Psoas muscle (tissue), 8 donors: ENCODE data around the gene CPT1B. TPM values are rescaled to one million over a fixed set of nuclear protein-coding genes. Genes with fewer than 3 reads are reported as not detected.

Source experiments
- ATAC-seq, 4 donors: fragments of 200-7000 bp; cut with Tn5 transposase; one replicate each; pipeline ENCODE4 v1.9.1; 2020; ENCODE audit warnings: moderate library complexity in 3 of 4, mild to moderate bottlenecking in 2 of 4
- DNase-seq, 2 donors: peaks; one replicate each; pipeline ENCODE4 v3.0.0-alpha.2; 2020
- H3K27ac ChIP-seq: fragments of 200-600 bp; one replicate; pipeline ENCODE4 v1.8.0; 2022
- H3K27me3 ChIP-seq, 3 donors: fragments of 200-600 bp in 1 of 3; one replicate each; pipeline versions ENCODE4 v1.6.1 to v1.8.0; 2013 to 2022; ENCODE audit warnings: low read length in 2 of 3, mild to moderate bottlenecking in 2 of 3, moderate library complexity in 1 of 3; ENCODE audit not compliant: insufficient read depth in 3 of 3
- H3K36me3 ChIP-seq, 2 donors: fragments of 200-600 bp in 1 of 2; one replicate each; pipeline versions ENCODE4 v1.6.1 to v1.8.0; 2013 to 2022; ENCODE audit warnings: low read depth in 1 of 2, mild to moderate bottlenecking in 1 of 2, moderate library complexity in 1 of 2; ENCODE audit not compliant: insufficient read depth in 1 of 2
- H3K4me1 ChIP-seq: fragments of 200-600 bp; one replicate; pipeline ENCODE4 v1.8.0; 2022
- H3K4me3 ChIP-seq: fragments of 200-600 bp; one replicate; pipeline ENCODE4 v1.8.0; 2022; ENCODE audit warnings: mild to moderate bottlenecking
- H3K9me3 ChIP-seq: fragments of 200-600 bp; one replicate; pipeline ENCODE4 v1.8.0; 2022
- CTCF ChIP-seq: fragments of 200-600 bp; IDR thresholded peaks from one replicate; pipeline ENCODE4 v1.8.0; 2022; ENCODE audit warnings: antibody characterized with exemption
- WGBS, 3 donors: extraction: QIAGEN DNeasy Blood & Tissue Kit; methylation state at CpG; one replicate each; pipeline versions ENCODE4 v1.1.6 to v1.1.7; 2013; 5-methylcytosine and 5-hydroxymethylcytosine counted together
- intact Hi-C, 2 donors: fragments of 100-400 bp; cut with DNase I; formaldehyde crosslinking; loops; one replicate each; pipeline versions ENCODE4 v1.11.0 to v1.14.2; 2022
- polyA plus RNA-seq, 3 donors: library from polyadenylated mRNA; stranded (reverse); fragments of 200-250 nt; gene quantifications; one replicate each; pipeline ENCODE4 v1.2.3, GENCODE V29; 2013
- total RNA-seq, 4 donors: library from RNA; stranded (reverse); fragmentation: NEBNext Ultra II Directional in 2 of 4; extraction: Animal tissue kit (Norgen Biotek cat#: 25700) in 2 of 4; gene quantifications; one replicate each; pipeline versions ENCODE4 v1.2.1 to v1.2.4, GENCODE V29; 2021 to 2023
- donor health status: healthy with polysubstance abuse.
- donor health status: DM: no; HTN: no; CAD: no; lungs with moderate emphysema.
- donor health status: Bipolar disorder and iron deficiency.
- donor health status: healthy.
- donor health status: DM: yes; HTN: yes; CAD: no.
- donor health status: DM: no; HTN: no; CAD: no.
- donor health status: DM: no; HTN: no; CAD: no.
- donor health status: DM: yes; HTN: yes; CAD: no.

The CPT1B gene
- total and polyA plus RNA-seq, 7 donors: 57.4 to 144 (median 87.6) TPM

DNA sequence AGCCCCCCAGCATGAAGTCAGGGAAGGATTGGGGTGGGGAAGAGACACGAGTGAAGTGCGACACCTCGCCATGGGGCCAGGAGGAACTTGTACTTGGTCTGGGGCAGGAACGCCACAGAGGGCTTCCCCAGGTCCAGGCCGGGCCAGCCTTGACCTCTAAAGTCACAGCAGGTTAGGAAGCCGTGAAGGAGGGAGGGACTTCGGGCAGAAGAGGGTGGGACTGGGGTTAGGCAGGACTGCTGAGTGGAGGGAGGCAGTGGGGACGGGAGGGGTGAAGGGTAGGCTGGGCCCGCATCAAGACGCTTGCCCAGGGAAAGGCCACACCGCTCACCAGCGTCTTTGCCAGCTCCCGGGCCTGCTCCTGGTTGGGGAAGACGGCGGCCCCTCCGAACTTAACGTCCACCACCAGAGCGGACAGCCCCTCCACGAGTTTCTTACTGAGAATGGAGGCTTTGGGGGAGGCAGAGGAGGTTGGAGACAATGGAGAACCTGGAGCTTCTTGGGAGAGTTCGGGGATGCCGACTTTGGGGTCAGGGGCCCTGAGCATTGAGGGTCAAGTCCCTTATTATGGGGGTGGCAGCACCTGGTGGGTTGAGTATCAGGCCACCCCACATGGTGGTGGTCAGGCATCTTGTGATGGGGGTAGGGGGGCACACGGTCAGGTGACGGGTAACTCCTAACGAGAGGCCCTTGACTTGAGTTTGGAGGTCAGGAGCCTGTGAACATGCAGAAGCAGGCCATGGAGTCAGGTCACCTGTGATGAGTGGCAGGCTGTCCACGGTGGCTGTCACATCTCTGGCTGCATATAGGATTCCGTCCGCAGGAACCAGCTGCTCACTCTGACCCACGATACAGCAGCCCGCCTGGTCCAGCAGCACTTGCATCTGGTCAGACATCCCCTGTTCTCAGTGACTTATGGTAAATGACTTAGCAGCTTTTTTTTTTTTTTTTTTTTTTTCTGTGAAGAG is 51.1 kb downstream of the CPT1B start:
- H3K4me3 ChIP-seq: peak overlapping the region; percentile 95
- intact Hi-C loops: loop anchor here in 1 of 2 donors (5.0 kb wide), 1 partner anchor 35 kb away; the partner anchor contains the start of gene SYCE3

GRCh38 chr22:50526108-50526833 is 52.0 kb downstream of the CPT1B start:
- intact Hi-C loops: loop anchor here in 1 of 2 donors (5.0 kb wide), 1 partner anchor 36 kb away; the partner anchor contains the start of gene SYCE3
- peak; percentile 33 for TF ChIP-seq CTCF
- Histone ChIP-seq H3K36me3 (peaks cover 0 to 27% of the 10 kb centered on the region in 2 donors), H3K27me3 (peaks cover 0 to 26% (median 18%) of the 10 kb centered on the region in 3 donors), H3K9me3 (no peaks in the 10 kb centered on the region), H3K4me1 (peaks cover 25% of the 10 kb centered on the region), H3K27ac (peak overlapping the region; percentile 90), H3K4me3 (peak overlapping the region; percentile 95)
- 1 to 2% (median 1%) methylated on average over 34 to 77 of the region's 77 CpGs for WGBS, 3 donors
- DNase-seq (peak; percentile 82 to 89), ATAC-seq (peak; percentile 17 to 28 (median 24))

More for the DNA sequence above, 51.1 kb downstream of the CPT1B start:
- peak overlapping the region; percentile 90 for H3K27ac ChIP-seq
- H3K9me3 ChIP-seq: no peaks in the 10 kb centered on the region
- peaks cover 33% of the 10 kb centered on the region for H3K4me1 ChIP-seq
- TF ChIP-seq CTCF: no peak
- H3K36me3 ChIP-seq: peaks cover 0 to 19% of the 10 kb centered on the region in 2 donors
- 41 to 49% (median 46%) methylated on average over 29 of the region's 29 CpGs for WGBS, 3 donors
- ATAC-seq: no peak
- peaks cover 0 to 34% (median 21%) of the 10 kb centered on the region in 3 donors for H3K27me3 ChIP-seq
- DNase-seq: peak; percentile 58 to 71

- peaks cover 0 to 21% (median 14%) of the 10 kb centered on the region in 3 donors for H3K27me3 ChIP-seq
- 0% methylated on average over 8 to 33 of the region's 33 CpGs for WGBS, 3 donors
- no peak for DNase-seq
- intact Hi-C loops: loop anchor here in 1 of 2 donors (5.0 kb wide), 1 partner anchor 37 kb away; the partner anchor contains the start of gene SYCE3
- ATAC-seq: peak in 2 of 4 donors; percentile 13 to 14
- peak overlapping the region; percentile 95 for H3K4me3 ChIP-seq
- H3K27ac ChIP-seq: peak overlapping the region; percentile 90
- H3K9me3 ChIP-seq: no peaks in the 10 kb centered on the region
- TF ChIP-seq CTCF: no peak
- H3K4me1 ChIP-seq: peaks cover 22% of the 10 kb centered on the region
- H3K36me3 ChIP-seq: peaks cover 0 to 32% of the 10 kb centered on the region in 2 donors
These were observed 52.4 kb downstream of the CPT1B start for GRCh38 chr22:50525858-50526107.

DNA sequence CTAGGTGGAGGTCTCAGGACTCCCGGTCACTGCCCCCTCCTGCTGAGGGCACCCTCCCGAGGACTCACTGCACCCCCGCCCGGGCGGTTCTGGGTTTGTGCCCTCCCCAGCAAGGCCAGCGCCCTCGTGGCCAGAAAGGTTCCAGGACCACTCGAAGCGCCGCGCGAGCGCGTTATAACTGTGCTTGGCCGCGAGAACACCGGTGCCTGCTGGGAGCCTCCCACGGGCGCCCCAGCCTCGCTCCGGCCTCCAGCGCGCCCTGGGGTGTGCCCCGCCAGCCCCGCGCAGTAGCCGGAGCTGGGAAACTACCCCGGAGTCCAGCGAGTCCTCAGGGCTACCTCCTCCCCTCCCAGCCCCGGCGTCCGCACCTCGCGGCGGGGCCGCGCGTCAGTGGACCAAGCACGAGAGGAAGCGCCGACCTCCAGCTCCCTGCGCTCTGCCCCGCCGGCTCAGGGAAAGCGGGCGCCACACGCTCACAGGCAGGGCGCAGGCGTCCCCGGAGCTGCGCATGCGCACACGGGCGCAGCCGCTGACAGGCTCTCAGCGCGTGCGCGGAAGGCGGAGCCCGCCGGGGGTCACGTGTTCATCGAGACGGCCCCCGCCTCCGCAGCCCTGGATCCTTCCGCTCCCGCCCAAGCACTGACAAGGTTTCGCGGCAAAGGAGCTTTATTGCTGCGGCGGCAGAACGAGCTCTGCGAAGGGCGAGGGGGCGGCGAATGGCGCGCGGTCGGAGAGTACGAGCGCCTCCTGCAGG is 52.9 kb downstream of the CPT1B start, which contains the start of gene SCO2:
Gene SCO2 (minus strand): TSS at position 495 of the 754 bp plus-strand sequence. CDS start 1,187 bp downstream, outside the sequence.
- Histone ChIP-seq H3K4me1 (peaks cover 17% of the 10 kb centered on the region), H3K36me3 (peaks cover 0 to 37% of the 10 kb centered on the region in 2 donors), H3K27me3 (peaks cover 0 to 16% (median 10%) of the 10 kb centered on the region in 3 donors), H3K9me3 (no peaks in the 10 kb centered on the region), H3K4me3 (peak within 1 kb of the TSS; percentile 95), H3K27ac (peak within 1 kb of the TSS; percentile 90)
- DNase-seq: peak; percentile 96 to 98
- intact Hi-C loops: loop anchor here in 1 of 2 donors (5.0 kb wide), 1 partner anchor 37 kb away; the partner anchor contains the start of gene SYCE3
- 0 to 1% (median 0%) methylated on average over 66 to 84 of the region's 84 CpGs for WGBS, 3 donors
- ATAC-seq: peak; percentile 84 to 90 (median 86)
- peak; percentile 44 for TF ChIP-seq CTCF
